ENCODE measurements around the gene LCN15.

GRCh38 chr9:136745389-136746154 is 18.7 kb downstream of the LCN15 start:
- TF ChIP-seq CTCF (IDR thresholded peaks at IDR 0.05) (no peak), EZH2 (IDR thresholded peaks at IDR 0.05) (no peak)
